ENCODE data around the gene CUBN. TPM values are rescaled to one million over a fixed set of nuclear protein-coding genes. Genes with fewer than 3 reads are reported as not detected.
"Not testable (repeated sequence)": the region's sequence is repeated elsewhere in the genome, so short reads cannot be mapped to it uniquely, and the experiment has no call there.

The CUBN gene
- total and polyA plus RNA-seq, 12 donors: 0.41 to 9.3 (median 1.3) TPM

DNA sequence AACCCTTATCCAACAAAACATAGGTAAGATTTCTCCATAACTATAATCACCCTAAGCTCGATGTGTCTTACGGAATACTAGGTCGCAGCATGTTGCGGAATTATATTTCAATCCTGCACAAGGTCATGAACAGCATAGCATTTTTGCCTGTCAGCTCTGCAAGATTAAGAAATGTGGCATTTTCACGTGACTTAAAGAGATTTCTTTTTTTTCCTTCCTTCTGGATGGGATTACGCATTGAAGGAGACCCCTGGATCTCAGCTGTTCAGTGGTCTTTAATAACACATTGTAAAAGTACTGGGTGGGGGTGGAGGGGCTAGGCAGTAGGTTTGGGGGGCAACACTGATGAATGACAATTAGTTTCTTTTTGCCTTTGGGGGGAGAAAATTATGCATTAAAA, 106.7 kb downstream of the CUBN start:
- intact Hi-C loops (cut with DNase I): loop anchor here in 1 of 2 donors (10.0 kb wide), 1 partner anchor 172 kb away; no protein-coding TSS in a partner anchor
- peaks cover 0 to 15% of the 10 kb centered on the region in 2 donors for H3K4me1 ChIP-seq (replicated peaks in 1 of 2)
- no peak for TF ChIP-seq POLR2A (IDR thresholded peaks at IDR 0.05)
- TF ChIP-seq, protein P1, sequence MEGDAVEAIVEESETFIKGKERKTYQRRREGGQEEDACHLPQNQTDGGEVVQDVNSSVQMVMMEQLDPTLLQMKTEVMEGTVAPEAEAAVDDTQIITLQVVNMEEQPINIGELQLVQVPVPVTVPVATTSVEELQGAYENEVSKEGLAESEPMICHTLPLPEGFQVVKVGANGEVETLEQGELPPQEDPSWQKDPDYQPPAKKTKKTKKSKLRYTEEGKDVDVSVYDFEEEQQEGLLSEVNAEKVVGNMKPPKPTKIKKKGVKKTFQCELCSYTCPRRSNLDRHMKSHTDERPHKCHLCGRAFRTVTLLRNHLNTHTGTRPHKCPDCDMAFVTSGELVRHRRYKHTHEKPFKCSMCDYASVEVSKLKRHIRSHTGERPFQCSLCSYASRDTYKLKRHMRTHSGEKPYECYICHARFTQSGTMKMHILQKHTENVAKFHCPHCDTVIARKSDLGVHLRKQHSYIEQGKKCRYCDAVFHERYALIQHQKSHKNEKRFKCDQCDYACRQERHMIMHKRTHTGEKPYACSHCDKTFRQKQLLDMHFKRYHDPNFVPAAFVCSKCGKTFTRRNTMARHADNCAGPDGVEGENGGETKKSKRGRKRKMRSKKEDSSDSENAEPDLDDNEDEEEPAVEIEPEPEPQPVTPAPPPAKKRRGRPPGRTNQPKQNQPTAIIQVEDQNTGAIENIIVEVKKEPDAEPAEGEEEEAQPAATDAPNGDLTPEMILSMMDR (IDR thresholded peaks at IDR 0.05): no peak
- H3K36me3 ChIP-seq (replicated peaks in 1 of 2): no peaks in the 10 kb centered on the region
- no peaks in the 10 kb centered on the region for H3K27me3 ChIP-seq
- no peaks in the 10 kb centered on the region for H3K9me3 ChIP-seq (replicated peaks in 1 of 3)
- H3K4me3 ChIP-seq: no peak overlapping the region
- WGBS, 4 donors: 47 to 85% (median 71%) methylated on average over 6 of the region's 6 CpGs
- DNase-seq: peak in 1 of 7 donors; percentile 50
- peak overlapping the region in 2 of 5 donors; percentile 1 to 36 for H3K27ac ChIP-seq

DNA sequence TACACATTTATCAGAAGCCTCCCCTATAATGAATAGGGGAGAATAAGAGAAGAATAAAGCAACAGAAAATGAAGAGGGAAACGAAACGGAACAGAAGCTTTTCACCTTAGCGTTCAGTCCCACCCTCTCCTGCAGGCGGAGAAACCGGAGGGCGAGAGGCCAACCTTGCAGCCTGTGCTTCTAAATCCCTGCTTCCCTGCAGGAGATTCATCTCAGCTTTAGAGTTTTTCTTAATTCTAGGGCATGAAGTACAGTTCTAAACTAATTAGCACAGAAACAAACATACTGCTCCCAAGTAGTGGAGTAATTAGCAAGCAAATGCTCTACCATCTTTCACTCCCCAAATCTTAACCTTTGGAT, 107.2 kb downstream of the CUBN start:
- Histone ChIP-seq H3K27me3 (no peaks in the 10 kb centered on the region), H3K9me3 (replicated peaks in 1 of 3) (no peaks in the 10 kb centered on the region), H3K27ac (peak overlapping the region in 1 of 5 donors; percentile 36), H3K36me3 (replicated peaks in 1 of 2) (no peaks in the 10 kb centered on the region), H3K4me3 (no peak overlapping the region), H3K4me1 (replicated peaks in 1 of 2) (peaks cover 0 to 15% of the 10 kb centered on the region in 2 donors)
- TF ChIP-seq POLR2A (IDR thresholded peaks at IDR 0.05): no peak
- TF ChIP-seq, protein P1 (IDR thresholded peaks at IDR 0.05): no peak
- DNase-seq: no peak
- WGBS, 4 donors: 62 to 88% (median 84%) methylated on average over 6 of the region's 6 CpGs
- intact Hi-C loops (cut with DNase I): loop anchor here in 1 of 2 donors (10.0 kb wide), 1 partner anchor 172 kb away; no protein-coding TSS in a partner anchor

DNA sequence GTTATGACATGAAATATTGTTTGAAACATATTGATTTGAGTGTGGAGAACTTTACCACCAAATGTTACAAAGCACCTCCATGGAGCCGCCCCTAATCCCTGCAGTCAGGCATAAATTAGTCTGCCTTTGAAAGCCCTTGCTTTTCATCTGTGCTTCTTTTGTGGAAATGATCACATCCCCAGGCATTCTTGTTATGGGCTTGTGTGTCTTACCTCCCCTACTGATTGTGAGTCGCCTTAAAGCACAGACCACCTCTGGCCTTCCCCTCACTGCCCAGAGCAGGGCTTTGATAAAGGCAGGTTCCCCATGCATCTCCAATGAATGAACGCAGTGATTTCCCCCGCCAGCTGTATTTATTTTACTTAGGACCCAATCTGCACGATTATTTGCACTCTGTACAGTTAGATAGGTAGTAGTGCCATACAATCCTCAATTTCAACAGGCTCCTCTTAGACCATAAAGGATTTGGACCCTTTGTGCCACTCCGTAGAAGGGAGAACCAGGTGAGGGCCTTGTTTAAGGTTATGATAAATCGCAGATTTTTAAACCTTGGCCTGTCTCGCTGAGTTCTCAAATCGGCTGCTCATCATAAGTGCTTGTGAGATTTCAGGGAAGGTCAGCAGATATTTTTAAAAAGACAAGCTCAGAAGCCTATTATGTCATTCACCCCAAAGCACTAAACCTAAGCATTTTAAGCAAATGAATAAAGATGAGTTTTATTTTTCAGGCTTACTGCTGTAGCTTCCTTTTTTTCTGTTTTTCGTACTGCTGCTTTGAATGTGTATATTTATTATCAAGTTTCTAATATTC, 107.8 kb downstream of the CUBN start:
- Histone ChIP-seq H3K4me1 (replicated peaks in 1 of 2) (peaks cover 0 to 15% of the 10 kb centered on the region in 2 donors), H3K27me3 (no peaks in the 10 kb centered on the region), H3K27ac (peak overlapping the region in 1 of 5 donors; percentile 36), H3K9me3 (replicated peaks in 1 of 3) (no peaks in the 10 kb centered on the region), H3K4me3 (no peak overlapping the region), H3K36me3 (replicated peaks in 1 of 2) (no peaks in the 10 kb centered on the region)
- TF ChIP-seq POLR2A (IDR thresholded peaks at IDR 0.05): no peak
- TF ChIP-seq, protein P1 (IDR thresholded peaks at IDR 0.05): no peak
- intact Hi-C loops (cut with DNase I): loop anchor here in 1 of 2 donors (10.0 kb wide), 1 partner anchor 173 kb away; no protein-coding TSS in a partner anchor
- DNase-seq: no peak
- 76 to 86% (median 78%) methylated on average over 10 of the region's 10 CpGs for WGBS, 4 donors

DNA sequence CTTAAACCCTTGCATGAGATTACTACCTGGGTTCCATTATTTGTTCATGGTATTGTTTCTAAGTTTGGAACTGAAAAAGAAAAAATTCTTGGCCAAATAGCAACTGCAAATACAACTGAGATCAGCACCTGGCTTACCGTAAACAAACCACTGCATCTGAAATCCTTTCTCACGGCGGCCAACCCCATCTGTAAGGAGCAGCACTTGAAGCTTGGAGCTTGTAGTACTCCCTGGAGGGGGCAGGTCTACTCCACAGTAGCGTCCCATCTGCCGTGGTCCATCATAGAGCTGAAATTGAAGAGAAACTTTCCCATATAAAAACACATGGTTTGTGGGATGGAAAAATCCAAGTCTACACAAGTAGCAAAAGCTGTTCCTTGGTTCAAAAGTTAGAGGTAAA, 109.9 kb downstream of the CUBN start:
- Histone ChIP-seq H3K27me3 (no peaks in the 10 kb centered on the region), H3K9me3 (replicated peaks in 1 of 3) (no peaks in the 10 kb centered on the region), H3K4me3 (no peak overlapping the region), H3K4me1 (replicated peaks in 1 of 2) (peaks cover 0 to 8% of the 10 kb centered on the region in 2 donors), H3K27ac (no peak overlapping the region), H3K36me3 (replicated peaks in 1 of 2) (no peaks in the 10 kb centered on the region)
- intact Hi-C loops (cut with DNase I): loop anchor here in 1 of 2 donors (10.0 kb wide), 1 partner anchor 175 kb away; no protein-coding TSS in a partner anchor
- no peak for DNase-seq
- 91 to 98% (median 96%) methylated on average over 5 of the region's 5 CpGs for WGBS, 4 donors
- TF ChIP-seq, protein P1 (IDR thresholded peaks at IDR 0.05): no peak
- no peak for TF ChIP-seq POLR2A (IDR thresholded peaks at IDR 0.05)

DNA sequence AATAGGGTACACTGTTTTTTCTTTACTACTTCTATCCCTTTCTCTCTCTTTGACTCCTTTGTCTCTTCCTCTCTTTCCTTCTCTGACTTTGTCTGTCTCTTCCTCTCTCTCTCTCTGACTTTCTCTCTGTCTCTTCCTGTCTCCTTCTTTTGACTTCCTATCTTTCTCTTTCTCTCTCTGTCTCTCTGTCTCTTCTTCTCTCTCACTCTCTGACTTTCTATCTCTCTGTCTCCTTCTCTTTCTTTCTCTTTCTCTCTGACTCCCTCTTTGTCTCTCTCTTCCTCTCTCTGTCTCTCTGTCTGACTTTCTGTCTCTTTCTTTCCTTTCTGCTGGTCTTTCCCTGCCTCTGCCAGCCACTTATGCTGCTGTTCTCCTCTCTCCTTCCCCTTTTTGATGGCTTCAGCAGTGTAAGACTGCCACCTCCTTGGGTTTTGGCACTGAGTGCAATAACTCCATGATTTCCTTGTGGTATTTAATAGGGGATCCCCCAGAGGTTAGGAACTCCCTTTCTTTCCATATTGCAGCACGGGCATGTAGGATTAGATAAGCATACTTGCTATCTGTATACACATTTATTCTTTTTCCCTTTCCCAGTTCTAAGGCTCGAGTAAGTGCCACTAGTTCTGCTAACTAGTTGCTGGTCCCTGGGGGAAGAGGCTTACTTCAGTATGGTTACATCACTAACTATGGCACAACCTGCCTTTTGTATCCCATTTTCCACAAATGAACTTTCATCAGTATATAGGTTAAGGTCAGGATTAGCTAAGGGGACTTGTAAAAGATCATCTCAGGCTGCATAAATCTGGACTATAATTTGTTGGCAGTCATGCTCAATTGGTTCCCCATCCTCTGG, 116.3 kb downstream of the CUBN start:
- H3K27me3 ChIP-seq; DNase-seq; H3K27ac ChIP-seq; H3K4me3 ChIP-seq; H3K9me3 ChIP-seq (replicated peaks in 1 of 3); H3K36me3 ChIP-seq (replicated peaks in 1 of 2); intact Hi-C loops (cut with DNase I); H3K4me1 ChIP-seq (replicated peaks in 1 of 2): not testable (repeated sequence)
- WGBS, 4 donors: 52 to 74% (median 66%) methylated on average over 2 of the region's 2 CpGs

DNA sequence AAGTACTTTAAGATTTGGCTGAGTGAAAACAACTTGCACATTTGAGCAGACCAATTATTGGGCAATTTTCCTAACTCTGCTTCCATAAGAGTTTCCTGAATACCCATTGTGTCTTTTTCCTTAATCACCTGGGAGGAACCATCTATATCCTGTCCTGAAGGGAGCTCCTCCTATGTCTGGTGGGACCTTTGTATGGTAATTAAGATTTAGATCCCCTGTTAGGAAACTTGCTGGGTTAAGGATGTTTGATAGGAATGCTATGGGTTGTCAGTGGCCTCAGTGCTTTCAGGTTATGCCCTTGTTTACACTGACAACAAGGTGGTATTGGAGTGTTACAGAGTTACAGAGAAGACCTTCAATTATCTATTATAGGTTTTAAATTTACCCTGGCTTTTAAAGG, 116.9 kb downstream of the CUBN start:
- DNase-seq; H3K9me3 ChIP-seq (replicated peaks in 1 of 3); H3K4me3 ChIP-seq; H3K27ac ChIP-seq; H3K36me3 ChIP-seq (replicated peaks in 1 of 2); H3K27me3 ChIP-seq; intact Hi-C loops (cut with DNase I); H3K4me1 ChIP-seq (replicated peaks in 1 of 2): not testable (repeated sequence)
